NCI-H146 (cell line): ENCODE data around the gene ENKD1.

Source experiments
- DNase-seq: peaks from one replicate; lab custom pipeline; 2025; lab: John Stamatoyannopoulos, UW

The ENKD1 gene

DNA sequence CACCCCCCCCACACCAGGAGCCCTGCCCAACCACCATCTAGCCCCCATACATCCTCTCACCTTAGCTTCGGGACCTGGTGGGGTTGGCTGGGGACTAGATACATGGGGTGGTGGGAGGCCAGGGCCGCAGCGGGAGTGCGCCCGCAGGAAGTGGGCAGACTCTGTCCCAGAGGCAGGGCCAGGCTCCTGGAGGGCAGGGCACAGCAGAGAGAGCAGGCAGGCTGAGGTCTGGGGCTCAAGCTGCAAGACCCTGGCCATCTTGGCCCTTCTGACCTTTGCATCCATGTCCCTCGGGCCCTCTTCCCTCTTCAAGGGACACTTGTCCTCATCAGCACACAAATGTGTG is 2.7 kb downstream of the ENKD1 start:
- DNase-seq = no peak

- DNase-seq = no peak
These were observed 3.2 kb downstream of the ENKD1 start for GRCh38 chr16:67663151-67663876.

- DNase-seq = no peak
These were observed 3.9 kb downstream of the ENKD1 start for GRCh38 chr16:67662653-67663010.

DNA sequence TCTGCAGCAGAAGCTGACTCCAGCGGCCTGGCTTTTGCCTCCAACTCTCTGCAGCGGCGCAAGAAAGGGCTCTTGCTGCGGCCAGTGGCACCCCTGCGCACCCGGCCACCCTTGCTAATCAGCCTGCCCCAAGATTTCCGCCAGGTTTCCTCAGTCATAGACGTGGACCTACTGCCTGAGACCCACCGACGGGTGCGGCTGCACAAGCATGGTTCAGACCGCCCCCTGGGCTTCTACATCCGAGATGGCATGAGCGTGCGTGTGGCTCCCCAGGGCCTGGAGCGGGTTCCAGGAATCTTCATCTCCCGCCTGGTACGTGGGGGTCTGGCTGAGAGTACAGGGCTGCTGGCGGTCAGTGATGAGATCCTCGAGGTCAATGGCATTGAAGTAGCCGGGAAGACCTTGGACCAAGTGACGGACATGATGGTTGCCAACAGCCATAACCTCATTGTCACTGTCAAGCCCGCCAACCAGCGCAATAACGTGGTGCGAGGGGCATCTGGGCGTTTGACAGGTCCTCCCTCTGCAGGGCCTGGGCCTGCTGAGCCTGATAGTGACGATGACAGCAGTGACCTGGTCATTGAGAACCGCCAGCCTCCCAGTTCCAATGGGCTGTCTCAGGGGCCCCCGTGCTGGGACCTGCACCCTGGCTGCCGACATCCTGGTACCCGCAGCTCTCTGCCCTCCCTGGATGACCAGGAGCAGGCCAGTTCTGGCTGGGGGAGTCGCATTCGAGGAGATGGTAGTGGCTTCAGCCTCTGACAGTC is 4.5 kb downstream of the ENKD1 start:
- no peak for DNase-seq

DNA sequence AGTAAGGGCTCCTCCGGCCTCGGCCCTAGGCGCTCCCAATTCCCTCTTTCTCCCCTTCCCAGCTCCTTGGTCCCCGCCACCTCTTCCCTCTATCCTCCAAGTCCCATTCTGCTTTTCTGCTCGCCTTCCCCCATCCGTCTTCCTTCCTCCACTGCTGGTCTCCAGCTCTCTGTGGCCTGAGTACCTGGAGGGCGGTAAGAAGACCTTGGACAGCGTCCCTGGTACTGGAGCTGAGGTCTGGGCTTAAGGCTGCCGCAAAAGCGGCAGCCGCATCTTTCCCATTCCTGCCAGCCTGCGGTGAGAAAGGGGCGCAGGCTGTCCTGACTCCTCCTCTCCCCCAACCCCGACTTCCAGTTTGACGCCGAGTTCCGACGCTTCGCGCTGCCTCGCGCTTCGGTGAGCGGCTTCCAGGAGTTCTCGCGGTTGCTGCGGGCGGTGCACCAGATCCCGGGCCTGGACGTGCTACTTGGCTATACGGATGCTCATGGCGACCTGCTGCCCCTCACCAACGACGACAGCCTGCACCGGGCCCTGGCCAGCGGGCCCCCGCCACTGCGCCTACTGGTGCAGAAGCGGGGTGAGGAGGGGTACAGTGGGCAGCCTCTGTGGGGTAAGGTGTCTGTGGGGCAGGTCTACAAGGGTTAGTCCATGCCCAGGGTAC is 5.3 kb downstream of the ENKD1 start:
- DNase-seq = no peak

- DNase-seq = peak; percentile 94
These were observed 6.0 kb downstream of the ENKD1 start, which contains the start of gene PARD6A for GRCh38 chr16:67660564-67661028. PARD6A (plus strand) TSS chr16:67660960; CDS start chr16:67661039, 79 bp downstream.

- peak; percentile 85 for DNase-seq
These were observed 6.6 kb downstream of the ENKD1 start, which contains the start of gene ACD for GRCh38 chr16:67659675-67660563. ACD (minus strand) TSS chr16:67660260; CDS start chr16:67660220, 40 bp downstream.

- no peak for DNase-seq
These were observed 7.5 kb downstream of the ENKD1 start for GRCh38 chr16:67658849-67659674.

GRCh38 chr16:67657751-67658518 is 8.6 kb downstream of the ENKD1 start:
- no peak for DNase-seq

GRCh38 chr16:67657017-67657608 is 9.4 kb downstream of the ENKD1 start:
- DNase-seq = no peak

GRCh38 chr16:67656344-67657016 is 10.1 kb downstream of the ENKD1 start:
- no peak for DNase-seq

GRCh38 chr16:67655363-67655762 is 11.2 kb downstream of the ENKD1 start:
- DNase-seq = no peak

DNA sequence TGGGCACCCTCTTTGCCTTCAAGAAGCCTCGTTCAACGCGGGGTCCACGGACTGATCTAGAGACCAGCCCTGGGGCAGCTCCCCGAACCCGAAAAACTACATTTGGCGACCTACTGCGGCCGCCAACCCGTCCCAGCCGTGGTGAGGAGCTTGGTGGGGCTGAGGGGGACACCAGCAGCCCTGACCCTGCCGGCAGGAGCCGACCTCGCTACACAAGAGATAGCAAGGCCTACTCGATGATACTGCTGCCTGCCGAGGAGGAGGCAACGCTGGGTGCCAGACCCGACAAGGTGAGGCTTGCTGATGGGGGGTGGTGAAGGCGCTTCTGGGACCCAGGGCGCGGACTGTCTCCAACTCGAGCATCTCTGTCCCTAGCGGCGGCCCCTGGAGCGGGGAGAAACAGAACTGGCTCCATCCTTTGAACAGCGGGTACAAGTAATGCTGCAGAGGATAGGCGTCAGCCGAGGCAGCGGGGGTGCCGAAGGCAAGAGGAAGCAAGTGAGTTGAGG is 12.1 kb downstream of the ENKD1 start:
- DNase-seq = no peak

DNA sequence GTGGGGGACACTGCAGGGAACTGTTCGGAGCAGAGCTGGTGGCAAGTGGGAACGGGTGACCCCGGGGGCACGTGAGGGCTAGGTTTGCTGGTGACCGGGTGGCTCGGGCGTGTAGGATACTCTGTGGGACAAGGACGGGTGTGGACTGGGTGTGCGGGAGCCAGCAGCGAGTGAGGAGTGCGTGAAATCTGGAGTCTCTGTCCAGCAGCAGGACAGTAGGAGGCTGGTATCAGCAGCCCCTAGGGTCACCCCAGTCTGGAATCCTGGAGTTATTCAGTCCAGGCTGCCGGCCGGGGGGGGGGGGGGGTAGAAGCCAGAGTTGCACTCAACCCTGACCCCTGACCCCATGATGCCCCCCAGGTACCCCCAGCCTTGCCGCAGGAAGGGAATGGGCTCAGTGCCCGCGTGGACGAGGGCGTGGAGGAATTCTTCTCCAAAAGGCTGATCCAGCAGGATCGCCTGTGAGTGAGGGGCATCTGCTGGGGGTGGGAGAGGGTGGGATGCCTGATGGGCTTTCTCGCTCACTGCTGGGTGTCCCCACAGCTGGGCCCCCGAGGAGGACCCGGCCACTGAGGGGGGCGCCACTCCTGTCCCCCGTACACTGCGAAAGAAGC is 12.7 kb downstream of the ENKD1 start:
- DNase-seq = no peak

DNA sequence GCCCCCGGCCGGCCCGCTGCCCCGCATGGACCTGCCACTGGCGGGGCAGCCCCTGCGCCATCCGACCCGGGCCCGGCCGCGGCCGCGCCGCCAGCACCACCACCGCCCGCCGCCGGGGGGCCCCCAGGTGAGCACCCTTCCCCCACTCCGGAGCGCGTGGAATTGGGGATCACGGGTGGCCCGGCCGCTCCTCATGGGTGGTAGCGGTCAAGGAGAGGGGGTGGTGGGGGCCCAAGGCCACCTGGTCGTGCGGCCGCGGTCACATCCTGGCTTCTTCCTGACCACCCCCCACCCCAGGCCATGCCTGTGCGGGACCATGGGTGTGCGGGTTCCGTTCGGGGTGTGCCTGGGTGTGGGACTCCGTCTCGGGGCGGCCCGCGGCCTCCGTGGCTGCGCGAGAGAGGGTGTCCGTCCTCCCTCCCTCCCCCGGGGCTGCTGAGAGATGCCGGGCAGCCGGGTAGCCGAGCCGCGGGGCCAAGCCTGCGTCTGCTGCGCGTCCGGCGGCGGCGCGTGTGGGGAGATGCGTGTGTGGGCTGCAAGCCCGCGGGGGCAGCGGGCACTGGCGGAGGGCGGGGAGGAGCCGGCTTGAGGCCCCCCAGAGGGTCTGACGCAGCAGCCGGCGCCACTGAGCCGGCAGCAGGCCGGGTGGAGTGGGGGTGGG is 13.3 kb downstream of the ENKD1 start:
- DNase-seq = peak; percentile 30

GRCh38 chr16:67652578-67653127 is 13.9 kb downstream of the ENKD1 start:
- DNase-seq = peak; percentile 30

GRCh38 chr16:67651847-67652246 is 14.7 kb downstream of the ENKD1 start:
- DNase-seq = no peak

- no peak for DNase-seq
These were observed 15.5 kb downstream of the ENKD1 start for GRCh38 chr16:67651039-67651438.
